ENCODE results near the gene NDRG3. TPM values are rescaled to one million over a fixed set of nuclear protein-coding genes. Genes with fewer than 3 reads are reported as not detected.
A peak's percentile ranks its signal among the peaks of the same experiment; 100 is the strongest.

NDRG3 gene
- total and polyA plus RNA-seq, 2 of the 8 experiments (the other 6 are each of a cell fraction or from before 2014, with no cell fraction given), result 25.7 to 32.3 TPM

- no peak overlapping the region for H4K91ac ChIP-seq (replicated peaks; ENCODE audit: insufficient read length, low read length)
- no peak overlapping the region for H3K9ac ChIP-seq (replicated peaks in 1 of 4; ENCODE audit: extremely low read depth in 1 of 4, low read depth in 3 of 4, low read length in 3 of 4)
- H2BK5ac ChIP-seq (ENCODE audit: low read depth, low read length), result no peak overlapping the region; the same call in 1 of the 2 replicates
- H2BK15ac ChIP-seq (ENCODE audit: low read length), result no peak overlapping the region
- no peaks in the 10 kb centered on the region for H3K27me3 ChIP-seq (replicated peaks in 1 of 4; ENCODE audit: control insufficient read depth in 3 of 4, extremely low read depth in 1 of 4, insufficient read depth in 3 of 4, low read length in 3 of 4)
- no peak overlapping the region for H3K14ac ChIP-seq (ENCODE audit: insufficient read length)
- H3K9me3 ChIP-seq (ENCODE audit: insufficient read depth in 2 of 2, low read depth in 1 of 2, low read length in 1 of 2), result no peaks in the 10 kb centered on the region
- no peak for DNase-seq (ENCODE audit: low read depth in 1 of 2, low spot score in 2 of 2)
- H3K36me3 ChIP-seq (ENCODE audit: control insufficient read depth in 2 of 4, insufficient read depth in 4 of 4, low read length in 3 of 4), result no peaks in the 10 kb centered on the region
- H4K5ac ChIP-seq (ENCODE audit: insufficient read length, low read depth, low read length), result no peak overlapping the region
- H2AFZ ChIP-seq (ENCODE audit: low read length), result no peak overlapping the region
- peaks cover 3% of the 10 kb centered on the region; the same call in 1 of the 2 replicates for H3K79me1 ChIP-seq (ENCODE audit: low read depth, low read length)
- no peak overlapping the region for H3K18ac ChIP-seq (ENCODE audit: extremely low read depth, low read length)
- H2BK20ac ChIP-seq (ENCODE audit: low read length), result no peak overlapping the region
- H3K4me1 ChIP-seq (replicated peaks in 1 of 4; ENCODE audit: control insufficient read depth in 3 of 4, insufficient read depth in 4 of 4, low read length in 3 of 4), result peaks cover 0 to 13% (median 0%) of the 10 kb centered on the region in 4 experiments; a peak in 4 of 7 replicates
- no peak overlapping the region for H3K4ac ChIP-seq (replicated peaks; ENCODE audit: insufficient read length, low read depth, low read length)
- H3K4me3 ChIP-seq (ENCODE audit: extremely low read depth in 1 of 4, insufficient read depth in 2 of 4, low read depth in 3 of 4, low read length in 4 of 4), result no peak overlapping the region
- no peaks in the 10 kb centered on the region for H3K23me2 ChIP-seq (ENCODE audit: low read depth, low read length)
- H3K4me2 ChIP-seq (ENCODE audit: insufficient read depth in 1 of 2, low read depth in 2 of 2, low read length in 2 of 2), result no peak overlapping the region
- H2BK120ac ChIP-seq (replicated peaks; ENCODE audit: low read depth, low read length), result no peak overlapping the region
- H3K79me2 ChIP-seq (ENCODE audit: control insufficient read depth in 1 of 2, insufficient read depth in 2 of 2, low read length in 2 of 2), result 0 out of 4 replicates have a peak, but pooled peaks cover 0 to 5% of the 10 kb centered on the region in 2 experiments
- H3K27ac ChIP-seq (ENCODE audit: low read depth, low read length), result no peak overlapping the region; the same call in 1 of the 2 replicates
- TF ChIP-seq CBX8 (IDR thresholded peaks at IDR 0.05; ENCODE audit: borderline replicate concordance, low read depth, low read length), result no peak
- TF ChIP-seq CHD2 (IDR thresholded peaks at IDR 0.05; ENCODE audit: low read length), result no peak
- TF ChIP-seq TEAD4 (IDR thresholded peaks at IDR 0.05; ENCODE audit: low read depth, low read length), result 0 out of 2 replicates have a peak, but pooled peaks have one; percentile 7
- ChIA-PET POLR2A (ENCODE audit: partially characterized antibody) (interaction anchor here (1.0 kb wide), 1 partner anchor 76 kb away, joined by 3 read pairs; no protein-coding TSS in a partner anchor), CTCF (ENCODE audit: partially characterized antibody) (interaction anchor here (0.7 to 5.5 kb wide), 8 partner anchors 12 to 101 kb away, joined by 3 to 31 read pairs (median 3); partner anchors contain the start of gene NDRG3)
- H2AK5ac ChIP-seq (ENCODE audit: low read depth, low read length), result no peak overlapping the region; the same call in 1 of the 2 replicates
- H4K20me1 ChIP-seq (replicated peaks in 1 of 2; ENCODE audit: control insufficient read depth in 1 of 2, insufficient read depth in 2 of 2, low read length in 2 of 2), result no peaks in the 10 kb centered on the region
- FAIRE-seq, result no peak
- no peak overlapping the region for H3K56ac ChIP-seq (replicated peaks; ENCODE audit: insufficient read length, low read depth, low read length)
- WGBS, 2 experiments (ENCODE audit: extremely low coverage in 1 of 2, insufficient coverage in 1 of 2, insufficient read length in 1 of 2, insufficient replicate concordance in 2 of 2, low coverage in 1 of 2, low lambda C conversion rate in 2 of 2, missing lambda C conversion rate in 1 of 2), result 92% methylated on average over 1 of the region's 1 CpG; no CpG with 5 or more reads in 1 of the 2 experiments
- no peak overlapping the region for H3K23ac ChIP-seq (ENCODE audit: insufficient read length)
- 0 out of 2 replicates have a peak overlapping the region, but pooled peaks have one; percentile 63 for H2BK12ac ChIP-seq (ENCODE audit: low read depth, low read length)
- H4K8ac ChIP-seq (ENCODE audit: extremely low read depth, insufficient read depth, low read length), result no peak overlapping the region
Measured at GRCh38 chr20:36732456-36732855, 13.4 kb downstream of the NDRG3 start.

All from H1 (cell line).